GM23248 (cell line): ENCODE results near the gene RRAS. TPM values are rescaled to one million over a fixed set of nuclear protein-coding genes. Genes with fewer than 3 reads are reported as not detected.

Source experiments
- DNase-seq: peaks from one replicate; pipeline ENCODE4 v3.0.0-alpha.2; 2015
- H2AFZ ChIP-seq: fragments of 200-600 bp; sonication (generic); 2 replicates; pipeline ENCODE4 v1.6.1; 2016; ENCODE audit warnings: antibody characterized with exemption
- H3F3A ChIP-seq: fragments of 200-600 bp; sonication (generic); 2 replicates; pipeline ENCODE4 v1.6.1; 2016; ENCODE audit warnings: mild to moderate bottlenecking, antibody characterized with exemption, mixed run types; ENCODE audit not compliant: insufficient read depth
- H3K27ac ChIP-seq: fragments of 200-600 bp; sonication (generic); 2 replicates; pipeline ENCODE4 v1.5.1; 2016; ENCODE audit warnings: mild to moderate bottlenecking
- H3K27me3 ChIP-seq: fragments of 200-600 bp; sonication (generic); replicated peaks from 2 replicates; pipeline ENCODE4 v1.6.1; 2016; ENCODE audit warnings: mild to moderate bottlenecking; ENCODE audit not compliant: insufficient read depth
- H3K36me3 ChIP-seq: fragments of 200-600 bp; sonication (generic); 2 replicates; pipeline ENCODE4 v1.6.1; 2016; ENCODE audit warnings: low read depth, mild to moderate bottlenecking
- H3K4me1 ChIP-seq: fragments of 200-600 bp; sonication (generic); 2 replicates; pipeline ENCODE4 v1.6.1; 2016; ENCODE audit warnings: mild to moderate bottlenecking; ENCODE audit not compliant: insufficient read depth
- H3K4me2 ChIP-seq: fragments of 200-600 bp; sonication (generic); one replicate; pipeline ENCODE4 v1.6.1; 2016; ENCODE audit warnings: mild to moderate bottlenecking; ENCODE audit not compliant: unreplicated experiment
- H3K4me3 ChIP-seq: fragments of 200-600 bp; sonication (generic); 2 replicates; pipeline ENCODE4 v1.5.1; 2016; ENCODE audit warnings: mild to moderate bottlenecking
- H3K79me2 ChIP-seq: fragments of 200-600 bp; sonication (generic); 2 replicates; pipeline ENCODE4 v1.6.1; 2016; ENCODE audit warnings: mild to moderate bottlenecking; ENCODE audit not compliant: insufficient read depth
- H3K9ac ChIP-seq: fragments of 200-600 bp; sonication (generic); 2 replicates; pipeline ENCODE4 v1.6.1; 2016; ENCODE audit warnings: mild to moderate bottlenecking
- H3K9me2 ChIP-seq: fragments of 200-600 bp; sonication (generic); 2 replicates; pipeline ENCODE4 v1.6.1; 2016; ENCODE audit warnings: mixed run types, mild to moderate bottlenecking, moderate library complexity; ENCODE audit not compliant: insufficient read depth
- H3K9me3 ChIP-seq: fragments of 200-600 bp; sonication (generic); one replicate; pipeline ENCODE4 v1.6.1; 2017; ENCODE audit warnings: low read depth
- H4K20me1 ChIP-seq: fragments of 200-600 bp; sonication (generic); 2 replicates; pipeline ENCODE4 v1.6.0; 2016; ENCODE audit not compliant: insufficient read depth
- EZH2 ChIP-seq: fragments of 200-600 bp; sonication (generic); IDR thresholded peaks from 2 replicates; pipeline ENCODE4 v1.6.1; 2018; ENCODE audit warnings: antibody characterized with exemption, mild to moderate bottlenecking; ENCODE audit not compliant: insufficient read depth, poor library complexity, severe bottlenecking
- EZH2phosphoT487 ChIP-seq: fragments of 200-600 bp; sonication (generic); IDR thresholded peaks from 2 replicates; pipeline ENCODE4 v1.6.1; 2018; ENCODE audit warnings: antibody characterized with exemption, moderate library complexity, mild to moderate bottlenecking, low read depth; ENCODE audit not compliant: insufficient read depth
- WGBS, 2 experiments: methylation state at CpG; one replicate each; pipeline ENCODE4 v1.1.6; 2015 to 2017; ENCODE audit warnings: low lambda C conversion rate in 2 of 2, low coverage in 1 of 2; ENCODE audit errors: missing lambda C conversion rate in 2 of 2; 5-methylcytosine and 5-hydroxymethylcytosine counted together
- in situ Hi-C: fragments of 300-500 bp; cut with MboI; formaldehyde crosslinking; loops from 2 replicates; pipeline ENCODE4 v1.15.0; 2020
- polyA plus RNA-seq: library from polyadenylated mRNA; unstranded; fragments of >200 nt; fragmentation: Nextera tagmentation; extraction: Ambion mirVana; gene quantifications from 2 replicates; pipeline ENCODE4 v1.2.1, GENCODE V29; 2016
- total RNA-seq: library from RNA; depleted of rRNA; stranded (reverse); fragments of >200 nt; shearing (Covaris generic); gene quantifications from 2 replicates; pipeline ENCODE4 v1.2.3, GENCODE V29; 2014

RRAS gene
- total and polyA plus RNA-seq, 2 experiments from 2014 or later, result 116 to 337 TPM

DNA sequence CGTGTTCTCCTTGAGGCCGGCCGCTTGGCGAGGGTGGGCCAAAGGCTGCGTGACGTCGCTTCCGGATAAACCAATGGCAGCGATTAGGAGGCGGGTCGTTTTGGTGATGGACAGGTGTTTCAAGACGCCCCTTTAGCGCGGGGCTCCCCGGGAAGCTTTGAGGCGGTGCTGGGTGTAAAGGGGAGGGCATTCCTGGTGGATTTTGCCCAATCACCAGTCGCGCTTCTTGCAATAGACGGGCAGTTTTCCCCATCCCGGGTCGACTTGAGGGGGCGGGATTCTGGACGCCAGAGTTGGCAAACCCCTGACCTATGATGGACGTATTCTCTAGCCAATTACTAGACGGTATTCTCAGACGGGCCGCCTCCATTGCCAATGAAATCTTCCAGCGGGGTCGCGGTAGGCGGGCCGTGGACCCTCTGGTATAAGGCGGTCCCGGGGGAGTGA is 36.9 kb upstream of the RRAS start:
- Histone ChIP-seq H3K4me1 (peaks cover 8% of the 10 kb centered on the region; the same call in 1 of the 2 replicates), H3K27ac (peak overlapping the region; percentile 69), H3K79me2 (peaks cover 47% of the 10 kb centered on the region), H3F3A (peaks cover 11% of the 10 kb centered on the region), H3K4me2 (peak overlapping the region; percentile 91), H3K9me3 (no peaks in the 10 kb centered on the region), H3K9me2 (no peaks in the 10 kb centered on the region), H4K20me1 (no peaks in the 10 kb centered on the region), H3K36me3 (0 out of 2 replicates have a peak, but pooled peaks cover 3% of the 10 kb centered on the region), H2AFZ (peak overlapping the region; percentile 37; the same call in 1 of the 2 replicates), H3K4me3 (peak overlapping the region; percentile 86), H3K27me3 (no peaks in the 10 kb centered on the region), H3K9ac (peak overlapping the region; percentile 93)
- in situ Hi-C loops, result no loop called here
- WGBS, 2 experiments, result 1% methylated on average over 33 to 34 of the region's 34 CpGs
- peak; percentile 100 for DNase-seq
- no peak for TF ChIP-seq EZH2phosphoT487
- no peak for TF ChIP-seq EZH2

DNA sequence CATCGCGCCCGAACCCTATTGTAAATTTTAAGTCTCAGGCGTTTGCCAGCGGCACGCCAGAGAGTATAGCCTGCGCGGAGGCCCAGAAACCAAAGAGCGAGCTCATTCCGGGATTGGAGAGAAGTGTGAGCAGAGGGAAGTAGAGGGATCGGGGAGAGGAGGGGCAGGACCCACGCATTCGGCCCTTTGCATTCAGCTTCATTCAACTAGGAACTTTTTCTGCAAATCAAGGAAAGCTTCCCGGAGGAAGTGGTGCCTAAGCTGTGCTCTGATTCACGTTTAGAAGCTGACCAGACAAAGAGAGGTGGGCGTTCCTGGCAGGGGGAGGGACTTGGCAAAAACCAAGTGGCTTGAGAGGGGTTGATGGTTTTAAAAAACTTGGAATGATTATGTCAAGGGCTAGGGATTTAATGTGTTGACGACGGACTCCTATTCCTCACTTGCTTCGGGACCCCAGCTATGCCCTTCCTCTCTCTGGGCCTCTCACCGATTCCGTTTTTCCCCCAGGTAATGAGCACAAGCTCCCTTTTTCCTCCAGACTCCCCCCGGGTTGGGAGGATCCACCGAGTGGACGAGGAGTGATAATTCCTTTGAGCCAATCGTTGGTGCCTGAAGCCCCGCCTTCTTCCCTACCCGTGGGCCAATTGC is 36.3 kb upstream of the RRAS start:
- peaks cover 8% of the 10 kb centered on the region; the same call in 1 of the 2 replicates for H3K4me1 ChIP-seq
- peaks cover 11% of the 10 kb centered on the region for H3F3A ChIP-seq
- no peaks in the 10 kb centered on the region for H4K20me1 ChIP-seq
- H3K27ac ChIP-seq, result peak overlapping the region; percentile 91
- no peaks in the 10 kb centered on the region for H3K9me3 ChIP-seq
- H3K4me3 ChIP-seq, result peak overlapping the region; percentile 68
- peak; percentile 93 for DNase-seq
- no peaks in the 10 kb centered on the region for H3K27me3 ChIP-seq
- no peak for TF ChIP-seq EZH2
- no peak for TF ChIP-seq EZH2phosphoT487
- peak overlapping the region; percentile 83 for H3K4me2 ChIP-seq
- peak overlapping the region; percentile 87 for H3K9ac ChIP-seq
- 0 out of 2 replicates have a peak, but pooled peaks cover 2% of the 10 kb centered on the region for H3K36me3 ChIP-seq
- H2AFZ ChIP-seq, result peak overlapping the region; percentile 93
- WGBS, 2 experiments, result 5% methylated on average over 27 of the region's 27 CpGs
- in situ Hi-C loops, result no loop called here
- H3K79me2 ChIP-seq, result peaks cover 42% of the 10 kb centered on the region
- no peaks in the 10 kb centered on the region for H3K9me2 ChIP-seq

- WGBS, 2 experiments, result 28 to 31% methylated on average over 28 of the region's 28 CpGs
- DNase-seq, result peak; percentile 80
- 0 out of 2 replicates have a peak overlapping the region, but pooled peaks have one; percentile 32 for H3K4me3 ChIP-seq
These were observed 32.4 kb upstream of the RRAS start for GRCh38 chr19:49672131-49672919.

GRCh38 chr19:49669516-49669915 is 29.6 kb upstream of the RRAS start:
- peak; percentile 36 for DNase-seq
- H3K79me2 ChIP-seq, result peaks cover 13% of the 10 kb centered on the region
- 88 to 91% methylated on average over 3 of the region's 3 CpGs for WGBS, 2 experiments

More at GRCh38 chr19:49672131-49672919, 32.4 kb upstream of the RRAS start:
- peaks cover 8% of the 10 kb centered on the region; the same call in 1 of the 2 replicates for H3K4me1 ChIP-seq
- no peaks in the 10 kb centered on the region for H4K20me1 ChIP-seq
- peak overlapping the region; percentile 79 for H2AFZ ChIP-seq
- peaks cover 2% of the 10 kb centered on the region for H3K79me2 ChIP-seq
- H3K27ac ChIP-seq, result no peak overlapping the region
- no peaks in the 10 kb centered on the region for H3K9me2 ChIP-seq
- peaks cover 11% of the 10 kb centered on the region for H3F3A ChIP-seq
- peak overlapping the region; percentile 50 for H3K4me2 ChIP-seq
- H3K36me3 ChIP-seq, result no peaks in the 10 kb centered on the region
- no peak for TF ChIP-seq EZH2
- TF ChIP-seq EZH2phosphoT487, result no peak
- peak overlapping the region; percentile 39; the same call in 1 of the 2 replicates for H3K9ac ChIP-seq
- in situ Hi-C loops, result no loop called here
- no peaks in the 10 kb centered on the region for H3K27me3 ChIP-seq
- no peaks in the 10 kb centered on the region for H3K9me3 ChIP-seq

More at GRCh38 chr19:49669516-49669915, 29.6 kb upstream of the RRAS start:
- Histone ChIP-seq H3K27ac (no peak overlapping the region), H3K27me3 (no peaks in the 10 kb centered on the region), H3K9me2 (no peaks in the 10 kb centered on the region), H3K36me3 (no peaks in the 10 kb centered on the region), H3F3A (no peaks in the 10 kb centered on the region), H3K4me2 (no peak overlapping the region), H3K4me1 (peaks cover 8% of the 10 kb centered on the region; the same call in 1 of the 2 replicates), H3K9ac (no peak overlapping the region), H4K20me1 (no peaks in the 10 kb centered on the region), H2AFZ (no peak overlapping the region), H3K9me3 (no peaks in the 10 kb centered on the region), H3K4me3 (no peak overlapping the region)
- no peak for TF ChIP-seq EZH2
- TF ChIP-seq EZH2phosphoT487, result no peak
- in situ Hi-C loops, result no loop called here
